ENCODE measurements around the gene POLE. TPM values are rescaled to one million over a fixed set of nuclear protein-coding genes. Genes with fewer than 3 reads are reported as not detected.

POLE gene
- total and polyA plus RNA-seq, 2 of the 4 experiments (the other 2 are of a cell fraction), result 17.2 to 20.7 TPM

DNA sequence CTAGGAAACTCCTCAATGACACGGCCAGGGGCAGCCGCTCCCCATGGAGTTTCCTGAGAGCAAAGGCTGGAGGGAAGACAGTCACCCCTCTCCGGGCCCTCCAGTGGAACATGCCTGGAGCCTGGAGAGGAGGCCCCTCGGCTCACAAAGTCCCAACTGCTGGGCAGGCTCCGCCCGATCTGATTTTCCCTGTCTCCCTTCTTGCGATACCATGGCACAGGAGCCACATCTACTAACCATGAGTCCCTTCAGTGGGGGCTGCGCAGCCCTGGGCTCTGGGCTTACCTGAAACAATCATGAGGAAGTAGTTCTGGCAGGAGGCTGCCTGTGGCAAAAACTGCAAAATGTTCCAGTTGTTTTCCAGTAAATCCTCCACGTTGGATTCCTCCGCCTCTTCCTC, 53.2 kb downstream of the POLE start:
- Histone ChIP-seq H2AK9ac (replicated peaks; ENCODE audit: low read depth, low read length, poor library complexity) (no peak overlapping the region), H4K91ac (ENCODE audit: insufficient read depth, low read depth, low read length) (no peak overlapping the region), H3K27ac (ENCODE audit: insufficient read depth, low read length) (no peak overlapping the region), H3K9ac (ENCODE audit: low read depth, low read length) (no peak overlapping the region), H3K56ac (ENCODE audit: extremely low read depth, insufficient read depth, low read length) (no peak overlapping the region), H2BK120ac (ENCODE audit: low read depth, low read length) (no peak overlapping the region), H3K23ac (ENCODE audit: low read depth, low read length) (no peak overlapping the region), H4K20me1 (ENCODE audit: insufficient read depth, low read length) (peaks cover 4% of the 10 kb centered on the region; the same call in 1 of the 2 replicates), H3K79me1 (ENCODE audit: low read depth in 1 of 2, low read length in 2 of 2) (no peaks in the 10 kb centered on the region), H3K4me1 (ENCODE audit: control insufficient read depth, insufficient read depth, low read length) (no peaks in the 10 kb centered on the region), H3K4me3 (ENCODE audit: insufficient read depth, low read depth, low read length) (no peak overlapping the region), H2BK20ac (ENCODE audit: low read depth, low read length) (no peak overlapping the region), H3K4ac (ENCODE audit: low read depth, low read length) (no peak overlapping the region), H2AFZ (replicated peaks; ENCODE audit: low read length, poor library complexity) (no peak overlapping the region), H3K14ac (replicated peaks; ENCODE audit: low read depth, low read length) (no peak overlapping the region), H3K9me3 (ENCODE audit: control insufficient read depth, insufficient read depth, low read length) (no peaks in the 10 kb centered on the region), H3K27me3 (ENCODE audit: control insufficient read depth, insufficient read depth, low read length) (no peaks in the 10 kb centered on the region), H4K8ac (ENCODE audit: low read depth in 2 of 2, low read length in 2 of 2) (no peak overlapping the region), H3K36me3 (ENCODE audit: control insufficient read depth, insufficient read depth, low read length) (peaks cover 36% of the 10 kb centered on the region), H4K5ac (ENCODE audit: low read depth, low read length) (no peak overlapping the region), H3K9me1 (ENCODE audit: insufficient read depth, low read length) (no peaks in the 10 kb centered on the region), H2AK5ac (ENCODE audit: low read depth, low read length) (no peak overlapping the region), H2BK5ac (ENCODE audit: low read depth, low read length, poor library complexity, severe bottlenecking) (no peak overlapping the region), H2BK15ac (ENCODE audit: low read depth, low read length) (no peak overlapping the region), H3K4me2 (ENCODE audit: low read depth, low read length) (no peak overlapping the region), H3K18ac (ENCODE audit: low read depth, low read length) (no peak overlapping the region)
- DNase-seq (no peak), ATAC-seq (ENCODE audit: low read depth) (no peak)
- dilution Hi-C loops (cut with HindIII; ENCODE audit: low sequenced_read_pairs, unreplicated experiment), result no loop called here
- no TSS peak for BruUV-seq (replicated peaks)
- in situ Hi-C loops (cut with MboI; ENCODE audit: low sequenced_read_pairs), result no loop called here
- POLR2A ChIA-PET (ENCODE audit: unreplicated experiment), result no interaction called here
- TF ChIP-seq POLR2A (IDR thresholded peaks at IDR 0.05; ENCODE audit: low read depth, low read length) (no peak), MAFK (IDR thresholded peaks at IDR 0.05; ENCODE audit: low read depth, low read length) (no peak), BHLHE40 (IDR thresholded peaks at IDR 0.05; ENCODE audit: low read depth, low read length) (no peak), RCOR1 (IDR thresholded peaks at IDR 0.05; ENCODE audit: insufficient replicate concordance, low read length) (no peak), MXI1 (IDR thresholded peaks at IDR 0.05; ENCODE audit: borderline replicate concordance, low read depth, low read length) (no peak), RFX5 (IDR thresholded peaks at IDR 0.05; ENCODE audit: low read depth, low read length) (no peak), SMC3 (IDR thresholded peaks at IDR 0.05; ENCODE audit: low read depth, low read length) (no peak)
- 90% methylated on average over 4 of the region's 10 CpGs; no CpG with 5 or more reads in 1 of the 2 experiments for WGBS, 2 experiments (ENCODE audit: extremely low coverage in 2 of 2, insufficient read length in 1 of 2)
- intact Hi-C loops (cut with micrococcal nuclease), result no loop called here
- CTCF ChIA-PET, result no interaction called here

Measured in IMR-90 (cell line).